HUES6 (cell line): ENCODE measurements around the gene SH3BP5.
"Not testable (repeated sequence)": the region's sequence is repeated elsewhere in the genome, so short reads cannot be mapped to it uniquely, and the experiment has no call there.

ENCODE experiments used
- H3K27ac ChIP-seq: 2 replicates; pipeline ENCODE4 v1.7.0; 2013; ENCODE audit warnings: low read depth, mild to moderate bottlenecking, low read length, inconsistent platforms
- H3K27me3 ChIP-seq: 2 replicates; pipeline ENCODE4 v1.6.1; 2013; ENCODE audit warnings: low read length; ENCODE audit not compliant: control insufficient read depth, insufficient read depth
- H3K36me3 ChIP-seq: 2 replicates; pipeline ENCODE4 v1.6.1; 2013; ENCODE audit warnings: low read length; ENCODE audit not compliant: control insufficient read depth, insufficient read depth
- H3K4me1 ChIP-seq: 2 replicates; pipeline ENCODE4 v1.6.1; 2013; ENCODE audit warnings: low read length; ENCODE audit not compliant: control insufficient read depth, insufficient read depth
- H3K4me3 ChIP-seq: 2 replicates; pipeline ENCODE4 v1.5.1; 2013; ENCODE audit warnings: low read depth, low read length
- H3K9ac ChIP-seq: one replicate; pipeline ENCODE4 v1.6.1; 2013; ENCODE audit warnings: mild to moderate bottlenecking, low read length
- H3K9me3 ChIP-seq: 2 replicates; pipeline ENCODE4 v1.6.1; 2013; ENCODE audit warnings: low read depth, low read length; ENCODE audit not compliant: control insufficient read depth, insufficient read depth

The SH3BP5 gene

GRCh38 chr3:15360788-15361493, 28.6 kb upstream of the SH3BP5 start:
- Histone ChIP-seq H3K27me3 (no peaks in the 10 kb centered on the region), H3K9ac (no peak overlapping the region), H3K27ac (no peak overlapping the region), H3K9me3 (no peaks in the 10 kb centered on the region), H3K4me3 (no peak overlapping the region), H3K36me3 (no peaks in the 10 kb centered on the region), H3K4me1 (peaks cover 20% of the 10 kb centered on the region)

- Histone ChIP-seq H3K4me3 (no peak overlapping the region), H3K27me3 (no peaks in the 10 kb centered on the region), H3K27ac (no peak overlapping the region), H3K4me1 (peaks cover 20% of the 10 kb centered on the region), H3K36me3 (no peaks in the 10 kb centered on the region), H3K9me3 (no peaks in the 10 kb centered on the region), H3K9ac (no peak overlapping the region)
These were observed 27.5 kb upstream of the SH3BP5 start for GRCh38 chr3:15359677-15360397.

GRCh38 chr3:15356651-15357061, 24.3 kb upstream of the SH3BP5 start:
- H3K9me3 ChIP-seq, H3K9ac ChIP-seq, H3K27me3 ChIP-seq, H3K27ac ChIP-seq, H3K4me3 ChIP-seq, H3K36me3 ChIP-seq: not testable (repeated sequence)
- H3K4me1 ChIP-seq, result peaks cover 15% of the 10 kb centered on the region

DNA sequence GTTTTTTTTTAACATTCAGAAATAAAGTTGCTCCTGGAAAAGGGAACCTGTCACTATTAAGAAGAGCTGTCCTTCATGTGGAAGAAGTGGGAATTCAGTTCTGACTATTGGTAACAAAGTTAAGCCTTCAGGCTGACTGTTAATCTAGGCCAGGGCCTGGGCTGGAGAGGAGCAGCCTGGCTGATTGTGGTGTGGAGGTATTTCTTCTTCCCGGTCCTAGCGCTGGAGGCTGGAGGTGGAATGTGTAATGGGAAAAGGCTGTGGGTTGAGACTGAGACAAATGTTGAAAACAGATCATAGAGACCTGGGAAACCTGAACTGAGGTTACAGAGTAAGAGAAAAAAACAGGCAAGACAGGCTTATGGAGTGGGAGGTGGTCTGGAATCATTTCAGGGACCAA, 23.8 kb upstream of the SH3BP5 start:
- H3K36me3 ChIP-seq, result no peaks in the 10 kb centered on the region
- no peak overlapping the region for H3K27ac ChIP-seq
- no peak overlapping the region for H3K9ac ChIP-seq
- peaks cover 12% of the 10 kb centered on the region for H3K9me3 ChIP-seq
- no peak overlapping the region for H3K4me3 ChIP-seq
- peaks cover 11% of the 10 kb centered on the region for H3K4me1 ChIP-seq
- H3K27me3 ChIP-seq, result no peaks in the 10 kb centered on the region

DNA sequence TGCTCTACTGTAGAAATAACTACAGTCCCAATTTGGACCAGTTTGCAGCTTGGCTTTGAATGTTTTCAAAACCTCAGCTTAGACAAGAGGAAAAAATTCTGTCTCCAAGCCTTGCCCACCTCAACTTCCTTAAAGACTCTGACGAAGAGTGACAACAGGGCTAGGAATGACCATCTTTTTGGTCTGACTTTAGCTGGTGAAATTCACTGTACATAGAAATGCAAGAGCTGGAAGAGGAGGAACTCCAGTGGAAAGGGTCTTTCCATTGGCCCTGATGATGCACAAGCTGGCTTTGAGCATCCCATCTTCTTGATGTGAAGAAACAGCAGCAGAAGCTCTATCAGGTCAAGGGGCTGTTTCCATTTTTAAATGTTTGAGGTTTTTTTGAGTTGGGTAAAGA, 22.7 kb upstream of the SH3BP5 start:
- H3K27me3 ChIP-seq, result no peaks in the 10 kb centered on the region
- peaks cover 14% of the 10 kb centered on the region for H3K9me3 ChIP-seq
- peaks cover 7% of the 10 kb centered on the region for H3K4me1 ChIP-seq
- no peaks in the 10 kb centered on the region for H3K36me3 ChIP-seq
- H3K4me3 ChIP-seq, result no peak overlapping the region
- no peak overlapping the region for H3K9ac ChIP-seq
- no peak overlapping the region for H3K27ac ChIP-seq

- Histone ChIP-seq H3K9ac (no peak overlapping the region), H3K4me3 (no peak overlapping the region), H3K9me3 (peaks cover 16% of the 10 kb centered on the region), H3K36me3 (no peaks in the 10 kb centered on the region), H3K27me3 (no peaks in the 10 kb centered on the region), H3K4me1 (peaks cover 7% of the 10 kb centered on the region), H3K27ac (no peak overlapping the region)
These were observed 22.1 kb upstream of the SH3BP5 start for GRCh38 chr3:15354485-15354884.

DNA sequence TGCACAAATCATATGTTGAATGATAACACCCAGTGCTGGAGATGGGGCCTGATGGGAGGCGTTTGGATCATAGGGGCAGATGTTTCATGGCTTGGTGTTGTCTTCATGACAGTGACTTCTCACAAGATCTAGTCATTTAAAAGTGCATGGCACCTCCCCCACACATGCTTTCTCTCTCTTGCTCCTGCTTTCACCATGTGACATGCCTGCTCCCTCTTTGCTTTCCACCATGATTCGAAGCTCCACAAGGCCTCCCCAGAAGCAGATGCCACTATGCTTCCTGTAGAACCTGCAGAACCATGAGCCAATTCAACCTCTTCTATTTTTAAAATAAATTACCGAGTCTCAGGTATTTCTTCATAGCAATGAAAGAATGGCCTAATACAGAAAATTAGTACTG, 17.8 kb upstream of the SH3BP5 start:
- H3K9ac ChIP-seq, result no peak overlapping the region
- no peak overlapping the region for H3K27ac ChIP-seq
- H3K9me3 ChIP-seq, result peaks cover 16% of the 10 kb centered on the region
- no peak overlapping the region for H3K4me3 ChIP-seq
- no peaks in the 10 kb centered on the region for H3K27me3 ChIP-seq
- H3K36me3 ChIP-seq, result no peaks in the 10 kb centered on the region
- H3K4me1 ChIP-seq, result no peaks in the 10 kb centered on the region

DNA sequence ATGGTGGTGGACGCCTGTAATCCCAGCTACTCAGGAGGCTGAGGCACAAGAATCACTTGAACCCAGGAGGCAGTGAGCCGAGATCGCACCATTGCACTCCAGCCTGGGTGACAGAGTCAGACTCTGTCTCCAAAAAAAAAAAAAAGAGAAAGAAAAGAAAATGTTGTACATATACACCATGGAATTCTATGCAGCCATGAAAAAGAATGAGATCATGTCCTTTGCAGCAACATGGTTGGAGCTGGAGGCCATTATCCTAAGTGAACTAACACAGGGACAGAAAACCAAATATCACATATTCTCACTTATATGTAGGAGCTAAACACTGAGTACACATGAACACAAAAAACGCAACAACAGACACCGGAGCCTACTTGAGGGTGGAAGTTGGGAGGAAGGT, 17.1 kb upstream of the SH3BP5 start:
- H3K27me3 ChIP-seq, H3K27ac ChIP-seq, H3K4me3 ChIP-seq, H3K9ac ChIP-seq, H3K36me3 ChIP-seq, H3K4me1 ChIP-seq: not testable (repeated sequence)
- H3K9me3 ChIP-seq, result peaks cover 16% of the 10 kb centered on the region

DNA sequence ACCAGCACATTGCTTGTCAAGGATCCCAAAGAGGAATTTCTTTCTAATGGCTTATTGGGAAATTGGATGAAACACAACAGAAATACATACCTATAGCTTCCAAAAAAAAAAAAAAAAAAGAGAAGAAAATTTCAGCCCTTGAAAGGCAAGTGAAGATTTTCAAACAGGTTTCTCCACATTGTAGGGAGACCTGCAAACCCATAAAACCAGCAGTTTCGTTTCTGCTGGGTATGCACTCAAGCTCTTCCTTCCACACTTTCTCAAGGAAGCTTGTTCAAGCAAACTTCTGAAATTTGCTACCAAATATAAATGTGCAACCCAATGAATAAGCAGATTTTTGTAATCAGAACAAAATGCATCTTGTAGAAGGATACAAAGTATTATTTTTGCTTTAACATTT, 15.9 kb upstream of the SH3BP5 start:
- no peak overlapping the region for H3K4me3 ChIP-seq
- H3K27me3 ChIP-seq, result no peaks in the 10 kb centered on the region
- H3K4me1 ChIP-seq, result no peaks in the 10 kb centered on the region
- no peak overlapping the region for H3K27ac ChIP-seq
- H3K9ac ChIP-seq, result no peak overlapping the region
- no peaks in the 10 kb centered on the region for H3K36me3 ChIP-seq
- H3K9me3 ChIP-seq, result peaks cover 20% of the 10 kb centered on the region

GRCh38 chr3:15347737-15348110, 15.3 kb upstream of the SH3BP5 start:
- Histone ChIP-seq H3K4me3 (no peak overlapping the region), H3K27me3 (no peaks in the 10 kb centered on the region), H3K9me3 (peaks cover 20% of the 10 kb centered on the region), H3K36me3 (no peaks in the 10 kb centered on the region), H3K9ac (no peak overlapping the region), H3K27ac (no peak overlapping the region), H3K4me1 (no peaks in the 10 kb centered on the region)

DNA sequence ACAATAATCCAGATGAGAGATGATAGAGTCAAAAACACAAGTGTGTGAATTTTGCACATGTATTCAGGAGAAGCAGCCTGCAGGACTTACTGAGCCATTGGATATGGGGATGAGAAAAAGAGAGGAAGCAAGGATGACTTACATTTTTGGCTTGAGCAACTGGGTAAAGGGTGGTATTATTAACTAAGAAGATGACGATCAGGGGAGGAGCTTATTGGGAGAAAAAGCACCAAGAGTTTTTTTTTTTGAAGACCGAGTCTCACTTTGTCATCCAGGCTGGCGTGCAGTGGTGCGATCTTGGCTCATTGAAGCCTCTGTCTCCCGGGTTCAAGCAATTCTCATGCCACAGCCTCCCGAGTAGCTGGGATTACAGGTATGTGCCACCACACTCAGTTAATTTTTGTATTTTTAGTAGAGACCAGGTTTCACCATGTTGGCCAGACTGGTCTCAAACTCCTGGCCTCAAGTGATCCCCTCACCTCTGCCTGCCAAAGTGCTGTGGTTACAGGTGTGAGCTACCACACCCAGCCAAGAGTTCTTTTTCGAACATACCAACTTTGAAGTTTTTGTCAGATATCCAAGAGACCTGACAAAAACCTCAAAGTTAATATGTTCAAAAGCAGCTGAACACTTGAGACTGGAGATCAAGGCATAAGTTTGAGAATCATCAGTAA, 14.8 kb upstream of the SH3BP5 start:
- Histone ChIP-seq H3K27me3 (no peaks in the 10 kb centered on the region), H3K4me3 (no peak overlapping the region), H3K9me3 (peaks cover 16% of the 10 kb centered on the region), H3K9ac (no peak overlapping the region), H3K36me3 (no peaks in the 10 kb centered on the region), H3K4me1 (no peaks in the 10 kb centered on the region), H3K27ac (no peak overlapping the region)
